22Rv1 (cell line): ENCODE results near the gene ASCL2.

ENCODE experiments used
- ZFX ChIP-seq: fragments of 450-650 bp; IDR thresholded peaks from 2 replicates; pipeline ENCODE4 v1.6.1; 2017; ENCODE audit warnings: antibody characterized with exemption, borderline replicate concordance
- TF ChIP-seq, protein P1 (sequence below): fragments of 450-650 bp; IDR thresholded peaks from 2 replicates; pipeline ENCODE4 v1.5.1; 2017; ENCODE audit warnings: mild to moderate bottlenecking

DNA sequence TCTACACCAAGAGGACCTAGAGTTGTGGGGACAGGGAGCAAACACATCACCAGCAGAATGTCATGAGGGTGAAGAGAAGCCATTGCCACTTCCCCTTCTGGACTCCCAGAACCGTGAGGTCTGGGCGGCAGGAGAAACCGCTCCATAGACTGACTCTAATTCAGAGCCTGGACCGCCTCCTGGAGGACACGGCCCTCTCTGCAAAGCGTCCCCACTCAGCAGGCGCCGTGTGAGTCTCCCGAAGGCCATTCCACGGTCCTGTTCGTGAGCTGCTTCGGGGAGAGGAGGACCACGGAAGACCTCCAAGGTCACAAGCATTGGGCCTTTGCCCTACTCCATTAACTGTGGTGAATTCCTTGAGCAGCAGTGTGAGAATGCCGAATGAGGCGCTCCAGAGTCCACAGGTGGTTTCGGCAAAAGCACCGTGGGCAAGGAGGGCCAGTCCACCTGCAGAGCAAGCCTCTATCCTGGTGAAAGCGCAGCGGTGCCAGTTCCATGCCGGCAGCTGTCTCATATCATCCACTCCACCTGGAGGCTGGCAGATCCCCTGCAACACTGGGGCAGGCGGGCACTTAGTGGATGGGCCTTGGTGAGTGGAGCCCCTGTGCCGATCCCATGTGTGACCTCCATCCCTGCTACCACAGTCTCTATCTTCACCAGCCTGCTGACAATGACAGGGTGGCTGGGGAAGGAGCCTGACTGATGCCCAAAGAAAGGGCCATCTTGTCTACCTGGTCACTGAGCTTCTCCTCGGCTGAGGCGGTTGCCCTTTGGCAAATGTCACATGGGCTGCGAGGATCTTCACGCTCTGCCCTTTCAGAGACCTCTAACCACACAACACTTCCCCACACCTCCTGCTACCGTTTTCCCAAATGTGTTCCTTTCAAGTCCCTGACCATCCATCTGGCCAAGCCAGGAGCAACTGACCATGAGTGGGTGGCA, 23.9 kb upstream of the ASCL2 start:
- TF ChIP-seq, protein P1, sequence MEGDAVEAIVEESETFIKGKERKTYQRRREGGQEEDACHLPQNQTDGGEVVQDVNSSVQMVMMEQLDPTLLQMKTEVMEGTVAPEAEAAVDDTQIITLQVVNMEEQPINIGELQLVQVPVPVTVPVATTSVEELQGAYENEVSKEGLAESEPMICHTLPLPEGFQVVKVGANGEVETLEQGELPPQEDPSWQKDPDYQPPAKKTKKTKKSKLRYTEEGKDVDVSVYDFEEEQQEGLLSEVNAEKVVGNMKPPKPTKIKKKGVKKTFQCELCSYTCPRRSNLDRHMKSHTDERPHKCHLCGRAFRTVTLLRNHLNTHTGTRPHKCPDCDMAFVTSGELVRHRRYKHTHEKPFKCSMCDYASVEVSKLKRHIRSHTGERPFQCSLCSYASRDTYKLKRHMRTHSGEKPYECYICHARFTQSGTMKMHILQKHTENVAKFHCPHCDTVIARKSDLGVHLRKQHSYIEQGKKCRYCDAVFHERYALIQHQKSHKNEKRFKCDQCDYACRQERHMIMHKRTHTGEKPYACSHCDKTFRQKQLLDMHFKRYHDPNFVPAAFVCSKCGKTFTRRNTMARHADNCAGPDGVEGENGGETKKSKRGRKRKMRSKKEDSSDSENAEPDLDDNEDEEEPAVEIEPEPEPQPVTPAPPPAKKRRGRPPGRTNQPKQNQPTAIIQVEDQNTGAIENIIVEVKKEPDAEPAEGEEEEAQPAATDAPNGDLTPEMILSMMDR: no peak
- TF ChIP-seq ZFX: no peak
